ENCODE results near the gene NPY1R. TPM values are rescaled to one million over a fixed set of nuclear protein-coding genes. Genes with fewer than 3 reads are reported as not detected.

Gene NPY1R
- total RNA-seq, 1 experiment from 2014 or later: 16.6 TPM

- DNase-seq (ENCODE audit: low read depth): no peak
- in situ Hi-C loops (cut with HindIII; ENCODE audit: low pct_unique_long_range_greater_than_20kb, low sequenced_read_pairs): no loop called here
Measured at GRCh38 chr4:163295138-163295537, 37.3 kb downstream of the NPY1R start.

- in situ Hi-C loops (cut with HindIII; ENCODE audit: low pct_unique_long_range_greater_than_20kb, low sequenced_read_pairs): no loop called here
- no peak for DNase-seq (ENCODE audit: low read depth)
Measured at GRCh38 chr4:163284304-163284703, 48.1 kb downstream of the NPY1R start.

DNA sequence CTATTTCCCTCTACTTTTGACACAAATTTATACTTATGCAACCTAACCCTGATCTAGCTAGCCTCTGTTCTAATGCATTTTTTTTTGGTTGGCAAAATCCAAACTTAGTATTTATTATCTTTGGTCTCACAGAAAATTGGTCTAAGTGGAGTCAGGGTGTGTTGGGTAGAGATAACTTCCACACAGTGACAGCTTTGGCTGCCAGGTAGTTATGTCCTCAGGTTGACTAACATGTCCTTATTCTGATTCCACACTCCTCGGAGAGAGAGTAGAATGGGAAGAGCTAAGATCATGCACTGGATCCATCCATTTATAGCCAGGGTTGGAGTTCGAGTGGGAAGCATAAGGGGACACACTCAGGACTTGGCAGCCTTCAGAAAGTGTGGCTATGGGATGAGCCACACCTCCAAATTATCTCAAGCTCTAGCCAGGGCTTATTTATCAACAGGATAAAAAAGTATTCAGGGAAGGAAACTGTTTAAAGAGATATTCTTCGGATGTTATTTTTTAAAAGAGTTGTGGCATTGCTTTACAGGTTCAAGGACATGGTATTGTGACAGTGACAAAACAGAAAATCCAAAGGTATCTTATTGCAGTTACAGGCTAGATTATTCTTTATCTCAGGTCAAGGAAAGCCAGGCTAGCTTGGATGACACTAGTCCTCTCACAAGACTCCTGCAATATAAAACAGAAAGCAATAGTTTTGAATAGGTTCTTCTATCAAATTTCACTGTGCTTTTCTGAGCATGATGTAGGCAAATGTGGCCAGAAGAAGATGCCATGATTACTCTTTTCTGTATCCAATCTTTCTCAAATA lies 51.5 kb downstream of the NPY1R start:
- in situ Hi-C loops (cut with HindIII; ENCODE audit: low pct_unique_long_range_greater_than_20kb, low sequenced_read_pairs): no loop called here
- no peak for DNase-seq (ENCODE audit: low read depth)

GRCh38 chr4:163279713-163280112 lies 52.7 kb downstream of the NPY1R start:
- DNase-seq (ENCODE audit: low read depth): no peak
- in situ Hi-C loops (cut with HindIII; ENCODE audit: low pct_unique_long_range_greater_than_20kb, low sequenced_read_pairs): no loop called here

DNA sequence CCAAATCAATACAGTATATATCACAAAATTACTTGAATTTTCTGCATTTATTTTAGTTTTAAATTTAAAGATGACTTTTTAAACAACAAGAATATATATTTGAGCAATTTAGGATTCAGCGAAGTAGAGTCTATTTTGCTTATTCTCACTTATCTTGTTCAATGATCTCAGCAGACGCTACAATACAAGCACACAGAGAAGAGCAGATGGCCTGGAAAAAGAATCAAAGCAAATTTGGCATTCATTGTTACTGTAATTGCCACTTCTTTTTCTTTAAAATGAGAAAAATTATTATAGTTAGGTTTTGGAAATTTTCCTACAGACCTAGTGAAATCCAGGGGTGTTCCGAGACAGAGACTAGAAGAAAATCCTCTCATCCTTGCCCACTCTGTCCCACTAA lies 57.5 kb downstream of the NPY1R start:
- DNase-seq (ENCODE audit: low read depth): no peak
- in situ Hi-C loops (cut with HindIII; ENCODE audit: low pct_unique_long_range_greater_than_20kb, low sequenced_read_pairs): no loop called here

Other genes starting within 250 kb of the NPY1R start
- 8.9 and 14.5 TPM in 2 replicates for gene NAF1, start 165.7 kb downstream of the NPY1R start, total RNA-seq (2014; rRNA removed; shearing (Covaris generic); ENCODE audit: low replicate concordance)
- gene NPY5R, start 11.3 kb upstream of the NPY1R start, total RNA-seq (2014; rRNA removed; shearing (Covaris generic); ENCODE audit: low replicate concordance): 0.24 TPM in 1 of 2 replicates, not detected in the other
- not detected in 2 replicates for gene TKTL2, start 141.2 kb upstream of the NPY1R start, total RNA-seq (2014; rRNA removed; shearing (Covaris generic); ENCODE audit: low replicate concordance)
- gene TMA16, start 162.1 kb upstream of the NPY1R start, total RNA-seq (2014; rRNA removed; shearing (Covaris generic); ENCODE audit: low replicate concordance): 18.6 and 43.8 TPM in 2 replicates

Measured in Caki2 (cell line).